Central memory CD4-positive, alpha-beta T cell (primary cell): ENCODE measurements around the gene DPY19L1.
"Not testable (repeated sequence)": the region's sequence is repeated elsewhere in the genome, so short reads cannot be mapped to it uniquely, and the experiment has no call there.

Experiments used
- DNase-seq: peaks from one replicate; pipeline ENCODE4 v3.0.0; 2022

The DPY19L1 gene

GRCh38 chr7:35032166-35032565 lies 5.1 kb downstream of the DPY19L1 start:
- no peak for DNase-seq

- DNase-seq = no peak
Observed at GRCh38 chr7:35030848-35031247, 6.4 kb downstream of the DPY19L1 start.

DNA sequence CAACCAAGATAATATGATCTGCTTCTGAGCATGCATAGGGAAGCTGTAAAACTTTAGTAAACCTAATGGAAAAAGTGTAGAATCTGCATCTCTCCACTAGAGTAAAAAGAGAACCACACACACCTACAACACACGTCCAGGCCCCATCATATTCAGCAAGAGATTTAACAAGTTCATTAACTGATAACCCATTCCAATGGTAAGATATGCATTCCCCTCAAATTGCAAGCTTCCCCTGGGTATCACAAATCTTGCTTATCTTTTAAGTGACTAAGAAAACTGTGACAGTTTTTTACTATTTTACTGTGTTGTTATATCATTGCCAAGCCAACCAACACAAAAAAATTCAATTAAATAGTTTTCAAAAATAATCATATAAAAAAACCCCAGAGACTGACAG lies 8.0 kb downstream of the DPY19L1 start:
- no peak for DNase-seq

DNA sequence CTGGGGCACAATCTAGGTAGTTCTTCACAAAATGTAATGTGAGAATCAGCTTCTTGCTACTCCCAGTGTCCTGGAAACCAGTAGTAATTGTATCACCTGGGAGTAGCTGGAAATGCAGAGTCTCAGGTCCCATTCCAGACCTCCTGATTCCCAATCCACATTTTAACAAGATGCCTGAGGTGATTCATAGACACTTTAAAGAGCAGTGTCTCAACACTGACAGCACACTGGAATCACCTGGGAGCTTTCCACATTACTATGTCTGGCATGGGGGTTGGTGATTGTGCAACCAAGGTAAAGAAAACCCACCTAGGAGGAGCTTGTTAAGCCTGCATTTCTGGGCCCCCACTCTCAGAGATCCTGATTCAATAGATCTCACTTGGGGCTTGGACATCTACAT lies 11.1 kb downstream of the DPY19L1 start:
- DNase-seq = no peak

DNA sequence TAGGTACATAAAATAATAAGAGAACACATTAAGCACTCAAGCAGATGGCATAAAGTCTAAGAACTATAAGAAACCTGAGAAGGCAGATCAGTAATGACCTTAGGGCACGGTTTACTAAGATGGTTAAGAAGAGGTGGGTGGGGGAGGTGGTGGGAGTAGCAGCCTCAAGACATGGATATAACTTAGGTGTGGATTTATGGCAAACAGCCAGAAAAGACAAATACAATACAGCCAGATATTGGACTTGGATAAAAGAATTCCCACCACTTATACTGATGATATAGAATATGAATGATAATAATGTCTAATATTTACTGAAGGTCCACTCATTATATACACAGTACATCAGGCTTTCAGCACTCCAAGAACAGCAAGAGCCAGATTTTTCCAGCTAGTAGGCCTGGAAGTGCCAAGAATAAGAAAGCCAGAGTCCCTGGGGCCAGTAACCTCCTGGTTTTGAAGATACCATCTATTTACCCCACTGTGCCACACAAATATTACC lies 11.9 kb downstream of the DPY19L1 start:
- no peak for DNase-seq

DNA sequence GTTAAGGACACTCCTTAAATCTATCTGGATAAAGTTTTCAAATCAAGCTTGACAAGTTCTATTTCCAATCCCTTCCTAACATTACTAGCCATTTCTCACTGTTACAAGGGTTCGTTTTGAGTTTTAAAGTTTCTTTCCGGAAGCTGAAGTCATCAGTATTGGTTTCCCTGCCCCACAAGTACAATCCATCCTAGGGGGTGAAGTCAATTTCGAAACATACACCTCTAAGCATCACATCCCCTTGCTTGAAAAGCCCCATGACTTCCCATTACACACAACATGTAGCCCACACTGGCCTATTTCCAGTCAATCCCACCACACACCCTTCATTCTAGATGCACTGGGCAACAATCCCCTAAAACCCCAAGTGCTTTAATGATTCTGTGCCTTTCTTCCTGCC lies 13.0 kb downstream of the DPY19L1 start:
- no peak for DNase-seq

- DNase-seq = no peak
Observed at GRCh38 chr7:35022725-35023124, 14.6 kb downstream of the DPY19L1 start.

DNA sequence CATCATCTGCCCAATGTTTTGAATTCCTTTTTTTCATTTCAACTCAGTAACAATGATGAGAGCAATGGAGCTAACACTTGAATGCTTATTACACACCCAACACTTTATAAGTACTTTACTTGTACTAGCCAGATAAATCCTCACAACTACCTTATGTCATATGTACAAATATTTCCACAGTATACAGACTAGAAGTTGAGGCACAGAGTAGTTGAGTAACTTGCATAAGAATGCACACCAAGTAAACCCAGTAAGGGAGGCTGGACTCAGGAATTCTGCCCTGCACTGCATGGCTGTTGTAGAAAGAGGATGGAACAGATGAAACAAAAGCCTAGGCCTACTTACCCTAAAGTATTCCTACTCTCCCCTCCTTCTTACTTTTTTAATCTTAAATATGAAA lies 15.8 kb downstream of the DPY19L1 start:
- no peak for DNase-seq

DNA sequence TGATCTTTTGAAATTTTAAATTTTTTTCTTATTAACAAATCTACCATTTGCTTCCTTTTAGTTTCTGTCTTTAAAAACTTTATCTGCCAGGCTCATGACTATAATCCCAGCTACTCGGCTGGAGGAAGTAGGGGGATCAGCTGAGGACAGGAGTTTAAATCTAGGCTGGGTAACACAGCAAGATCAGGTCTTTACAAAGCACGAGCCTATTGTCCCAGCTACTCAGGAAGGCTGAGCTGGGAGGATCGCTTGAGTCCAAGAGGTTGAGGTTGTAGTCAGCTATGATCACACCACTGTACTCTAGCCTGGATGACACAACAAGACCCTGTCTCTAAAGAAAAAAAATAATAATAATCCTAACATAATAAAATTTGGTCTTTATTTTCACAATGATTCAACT lies 17.5 kb downstream of the DPY19L1 start:
- no peak for DNase-seq

- DNase-seq = no peak
Observed at GRCh38 chr7:35019179-35019729, 18.0 kb downstream of the DPY19L1 start.

- no peak for DNase-seq
Observed at GRCh38 chr7:35015346-35015859, 21.9 kb downstream of the DPY19L1 start.

DNA sequence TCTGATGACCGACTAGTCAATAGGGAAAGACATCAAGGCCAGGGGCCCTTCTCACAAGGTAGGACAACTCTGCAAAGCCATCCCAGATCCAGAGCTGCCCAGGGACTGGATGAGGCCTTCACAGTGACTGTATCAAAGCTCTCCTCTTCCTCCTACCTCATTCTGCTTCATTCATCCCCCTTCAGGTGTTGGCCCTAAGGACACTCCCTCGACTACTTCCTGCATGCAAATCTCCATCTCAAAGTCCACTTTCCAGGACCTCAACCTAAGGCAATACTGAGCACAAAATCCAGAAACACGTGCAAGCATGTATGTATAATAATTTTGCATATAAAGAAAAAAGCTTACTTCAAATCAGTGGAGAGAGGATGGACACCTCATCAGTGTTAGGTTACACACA lies 25.1 kb downstream of the DPY19L1 start:
- no peak for DNase-seq

DNA sequence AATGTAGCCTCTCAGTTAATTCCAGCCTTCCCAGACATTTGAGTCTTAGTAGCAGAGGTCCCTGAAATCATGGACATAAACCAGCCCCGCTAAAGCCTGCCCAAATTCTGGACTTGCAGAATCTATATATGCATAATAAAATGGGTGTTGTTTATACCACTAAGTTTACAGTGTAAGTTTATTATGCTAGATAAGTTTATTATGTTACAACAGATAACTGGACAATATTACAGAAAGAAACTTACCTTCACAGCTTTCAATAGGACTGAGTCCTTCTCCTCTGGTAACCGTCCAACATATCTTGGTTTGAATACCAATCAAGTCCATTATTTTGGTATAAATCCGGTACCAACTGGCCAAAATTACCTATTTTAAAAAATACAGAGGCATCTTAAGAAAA lies 26.2 kb downstream of the DPY19L1 start:
- DNase-seq = no peak

- no peak for DNase-seq
Observed at GRCh38 chr7:35007768-35008167, 29.5 kb downstream of the DPY19L1 start.

DNA sequence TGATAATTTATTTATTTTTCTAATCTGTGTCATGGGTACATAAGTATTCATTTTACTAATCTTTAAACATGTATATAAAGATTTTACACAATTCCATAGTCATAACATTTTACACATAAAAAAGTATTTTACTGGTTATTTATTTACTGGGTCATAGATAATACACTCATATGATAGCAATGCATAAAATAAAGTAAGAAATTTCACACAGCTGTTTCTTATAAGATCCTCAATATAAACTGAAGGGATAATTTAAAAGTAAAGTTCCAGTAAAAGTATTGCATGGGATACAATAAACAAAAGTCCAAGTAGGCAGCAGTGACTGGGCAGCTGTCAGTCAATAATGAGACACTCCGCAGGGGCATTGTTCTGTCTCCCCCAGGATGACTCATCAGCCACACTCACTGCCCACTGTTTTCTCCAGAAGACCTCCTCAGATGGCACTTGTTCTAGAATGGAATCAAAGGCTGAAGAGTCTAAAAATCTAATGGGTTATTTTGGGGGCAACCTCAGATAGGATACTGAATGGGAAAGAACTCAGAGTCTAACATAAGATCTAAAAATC lies 32.7 kb downstream of the DPY19L1 start:
- no peak for DNase-seq

DNA sequence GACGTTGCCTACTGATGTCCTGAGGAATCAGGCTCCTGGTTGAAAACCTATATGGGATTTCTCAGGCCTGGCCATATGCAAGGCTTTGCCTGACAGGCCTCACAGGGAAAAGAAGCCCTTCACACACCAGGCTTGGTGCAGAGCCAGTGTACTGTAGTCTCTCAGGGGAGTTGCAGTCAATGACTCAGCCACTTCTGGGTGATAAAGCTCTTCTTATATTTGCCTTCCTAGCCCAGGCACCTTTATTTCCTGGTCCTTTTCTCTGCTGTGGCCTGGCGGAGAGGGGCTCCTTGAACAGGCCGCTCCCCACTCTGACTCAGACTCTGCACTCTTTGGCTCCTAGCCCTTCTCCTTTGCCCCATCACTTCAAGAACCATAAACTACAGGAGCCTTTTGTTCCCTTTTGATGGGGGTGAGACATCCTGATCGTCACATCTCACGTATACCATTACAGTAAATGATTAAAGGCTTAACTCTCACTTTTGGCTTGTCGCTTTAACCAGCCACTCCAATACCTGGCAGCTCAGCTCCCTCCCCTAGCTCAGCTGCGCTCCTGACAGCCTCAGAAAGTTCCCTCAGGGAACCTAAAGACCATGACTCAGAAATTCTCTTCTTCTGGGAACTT lies 33.5 kb downstream of the DPY19L1 start:
- DNase-seq = no peak

GRCh38 chr7:35003177-35003650 lies 34.1 kb downstream of the DPY19L1 start:
- DNase-seq = not testable (repeated sequence)

DNA sequence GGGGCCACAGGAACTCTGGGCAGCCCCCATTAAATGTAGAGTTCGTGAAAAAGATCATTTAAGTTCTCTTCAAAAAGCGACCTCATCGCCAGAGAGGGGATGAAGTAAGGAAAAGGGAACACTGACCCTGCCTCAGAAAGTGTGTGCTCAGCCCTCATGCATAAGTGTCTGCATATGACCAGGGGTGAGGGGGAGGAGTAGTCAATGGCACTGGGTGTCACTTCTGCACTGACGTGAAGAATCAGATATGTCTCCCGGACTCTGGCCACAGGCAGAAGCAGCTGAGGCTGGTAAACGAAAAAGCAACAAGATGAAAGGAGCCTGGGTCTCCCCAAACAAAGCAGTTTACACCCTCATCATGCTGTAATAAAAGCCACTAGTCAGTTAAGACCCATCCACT lies 39.0 kb downstream of the DPY19L1 start:
- not testable (repeated sequence) for DNase-seq

DNA sequence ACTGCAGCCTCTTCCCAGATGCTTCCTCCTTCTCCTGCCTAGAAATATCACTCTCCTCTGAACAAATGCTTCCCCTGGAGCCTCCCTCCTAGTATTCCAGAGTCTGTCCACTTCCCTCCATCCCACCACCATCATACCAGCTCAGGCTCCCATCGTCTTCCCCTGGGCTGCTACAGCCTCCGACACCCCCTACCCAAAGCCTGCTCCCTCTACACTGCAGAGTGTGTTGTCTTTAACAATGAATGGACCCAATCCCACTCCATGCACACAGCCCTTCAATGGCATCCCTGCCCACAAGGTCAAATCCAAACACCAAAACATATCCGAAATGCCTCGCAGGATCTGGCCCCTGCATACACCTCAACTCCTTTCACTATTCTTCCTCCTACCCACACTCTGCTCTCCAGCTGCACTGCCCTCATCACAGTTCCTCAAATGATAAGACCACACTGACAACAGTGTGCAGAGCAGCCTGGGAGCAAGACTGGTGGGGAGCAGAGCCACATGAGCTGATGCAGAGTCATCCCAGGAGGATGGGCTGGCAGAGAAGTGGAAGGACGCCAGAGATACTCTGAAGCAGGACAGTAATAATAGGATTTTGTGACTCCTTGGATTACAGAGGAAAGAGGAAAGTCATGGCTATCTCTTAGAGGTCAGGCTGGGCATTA lies 40.7 kb downstream of the DPY19L1 start:
- not testable (repeated sequence) for DNase-seq

DNA sequence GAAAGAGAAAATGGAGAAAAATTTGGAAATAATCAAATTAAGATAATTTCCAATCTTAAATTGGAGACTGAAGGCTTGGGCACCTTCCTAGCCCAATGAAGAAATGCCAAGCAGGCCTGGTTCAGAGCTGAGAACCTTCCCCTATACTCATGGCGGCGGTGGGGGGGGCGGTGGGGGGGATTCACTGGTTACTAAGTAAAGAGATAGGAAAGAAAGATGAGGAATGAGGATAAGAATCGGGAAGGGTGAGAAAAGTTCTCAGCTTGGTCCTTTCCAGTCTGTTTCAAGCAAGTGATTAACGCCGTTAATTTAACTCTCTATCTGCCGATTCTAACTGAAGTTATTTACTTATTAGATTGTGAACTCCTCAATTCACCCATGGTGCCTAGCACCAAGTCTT lies 41.5 kb downstream of the DPY19L1 start:
- no peak for DNase-seq

- peak; percentile 24 for DNase-seq
Observed at GRCh38 chr7:34991938-34992840, 45.1 kb downstream of the DPY19L1 start.

- not testable (repeated sequence) for DNase-seq
Observed at GRCh38 chr7:34988442-34989125, 48.7 kb downstream of the DPY19L1 start.
